Smooth muscle cell (in vitro differentiated cells): Measurements from ENCODE around the gene NCOA1. TPM values are rescaled to one million over a fixed set of nuclear protein-coding genes. Genes with fewer than 3 reads are reported as not detected.
A peak's percentile ranks its signal among the peaks of the same experiment; 100 is the strongest.

Experiments
- DNase-seq: peaks from one replicate; lab custom pipeline; 2025; ENCODE audit not compliant: unreplicated experiment; lab: John Stamatoyannopoulos, UW
- H2AFZ ChIP-seq: fragments of 200-600 bp; sonication (generic); 2 replicates; pipeline ENCODE4 v1.6.0; 2016; ENCODE audit warnings: antibody characterized with exemption, low read depth, mild to moderate bottlenecking
- H3F3A ChIP-seq: fragments of 200-600 bp; sonication (generic); 2 replicates; pipeline ENCODE4 v1.6.0; 2017; ENCODE audit warnings: antibody characterized with exemption, low read depth
- H3K27ac ChIP-seq: fragments of 200-600 bp; sonication (generic); 2 replicates; pipeline ENCODE4 v1.5.1; 2016; ENCODE audit warnings: low read depth, mild to moderate bottlenecking
- H3K27me3 ChIP-seq: fragments of 200-600 bp; sonication (generic); 2 replicates; pipeline ENCODE4 v1.6.1; 2016; ENCODE audit warnings: low read depth, mild to moderate bottlenecking
- H3K36me3 ChIP-seq: fragments of 200-600 bp; sonication (generic); 2 replicates; pipeline ENCODE4 v1.5.1; 2016; ENCODE audit warnings: low read depth
- H3K4me1 ChIP-seq: fragments of 200-600 bp; sonication (generic); 2 replicates; pipeline ENCODE4 v1.5.1; 2016; ENCODE audit warnings: low read depth
- H3K4me2 ChIP-seq: fragments of 200-600 bp; sonication (generic); 2 replicates; pipeline ENCODE4 v1.6.0; 2016; ENCODE audit warnings: mild to moderate bottlenecking
- H3K4me3 ChIP-seq: fragments of 200-600 bp; sonication (generic); 2 replicates; pipeline ENCODE4 v1.5.1; 2016; ENCODE audit warnings: mild to moderate bottlenecking
- H3K79me2 ChIP-seq: fragments of 200-600 bp; sonication (generic); 2 replicates; pipeline ENCODE4 v1.6.0; 2016; ENCODE audit warnings: low read depth, mild to moderate bottlenecking
- H3K9ac ChIP-seq: fragments of 200-600 bp; sonication (generic); 2 replicates; pipeline ENCODE4 v1.6.0; 2016; ENCODE audit warnings: low read depth
- H3K9me3 ChIP-seq: fragments of 200-600 bp; sonication (generic); replicated peaks from 2 replicates; pipeline ENCODE4 v1.5.1; 2016; ENCODE audit warnings: low read depth
- H4K20me1 ChIP-seq: fragments of 200-600 bp; sonication (generic); 2 replicates; pipeline ENCODE4 v1.6.0; 2016; ENCODE audit warnings: low read depth
- WGBS: methylation state at CpG from one replicate; pipeline ENCODE4 v1.1.7; 2016; ENCODE audit warnings: low lambda C conversion rate; 5-methylcytosine and 5-hydroxymethylcytosine counted together
- polyA plus RNA-seq: library from polyadenylated mRNA; unstranded; fragments of >200 nt; fragmentation: Nextera tagmentation; extraction: Ambion mirVana; gene quantifications from 2 replicates; pipeline ENCODE4 v1.2.1, GENCODE V29; 2016
- total RNA-seq: library from RNA; depleted of rRNA; stranded (reverse); fragments of >200 nt; gene quantifications from 2 replicates; pipeline ENCODE4 v1.2.3, GENCODE V29; 2014
- TF ChIP-seq, protein P1 (sequence below): fragments of 200-600 bp; sonication (generic); IDR thresholded peaks from 2 replicates; pipeline ENCODE4 v1.5.1; 2017; ENCODE audit warnings: borderline replicate concordance, mild to moderate bottlenecking, antibody characterized with exemption; ENCODE audit not compliant: insufficient read depth, poor library complexity, severe bottlenecking

The NCOA1 gene
- total and polyA plus RNA-seq, 2 experiments from 2014 or later: 8.5 to 21.0 TPM

DNA sequence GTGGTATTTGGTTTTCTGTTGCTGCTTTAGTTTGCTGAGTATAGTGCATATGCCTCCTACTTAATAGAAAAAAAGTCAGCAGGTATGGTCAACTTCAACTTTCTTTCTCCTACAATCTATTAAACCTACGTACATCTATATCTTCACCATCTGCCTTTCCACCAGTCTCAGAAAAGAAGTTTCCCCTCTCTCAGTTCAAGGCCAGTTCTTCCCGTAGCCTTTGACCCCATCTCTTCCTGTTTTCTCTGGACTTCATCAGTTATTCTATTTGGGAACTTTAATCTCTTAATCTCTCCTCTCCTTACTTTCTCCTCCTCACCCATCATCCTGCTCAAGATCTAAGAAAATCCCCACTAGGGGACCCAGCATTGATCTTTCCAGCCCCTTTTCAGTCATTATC is 296.5 kb downstream of the NCOA1 start:
- peaks cover 6% of the 10 kb centered on the region for H3K4me1 ChIP-seq
- DNase-seq: no peak
- no peaks in the 10 kb centered on the region for H4K20me1 ChIP-seq
- H3K36me3 ChIP-seq: no peaks in the 10 kb centered on the region
- WGBS: 92% methylated on average over 2 of the region's 2 CpGs
- H3K9ac ChIP-seq: no peak overlapping the region
- H3K79me2 ChIP-seq: no peaks in the 10 kb centered on the region
- no peaks in the 10 kb centered on the region for H3K9me3 ChIP-seq
- H3K27ac ChIP-seq: no peak overlapping the region
- peaks cover 3% of the 10 kb centered on the region for H3F3A ChIP-seq
- no peaks in the 10 kb centered on the region for H3K27me3 ChIP-seq
- TF ChIP-seq, protein P1, sequence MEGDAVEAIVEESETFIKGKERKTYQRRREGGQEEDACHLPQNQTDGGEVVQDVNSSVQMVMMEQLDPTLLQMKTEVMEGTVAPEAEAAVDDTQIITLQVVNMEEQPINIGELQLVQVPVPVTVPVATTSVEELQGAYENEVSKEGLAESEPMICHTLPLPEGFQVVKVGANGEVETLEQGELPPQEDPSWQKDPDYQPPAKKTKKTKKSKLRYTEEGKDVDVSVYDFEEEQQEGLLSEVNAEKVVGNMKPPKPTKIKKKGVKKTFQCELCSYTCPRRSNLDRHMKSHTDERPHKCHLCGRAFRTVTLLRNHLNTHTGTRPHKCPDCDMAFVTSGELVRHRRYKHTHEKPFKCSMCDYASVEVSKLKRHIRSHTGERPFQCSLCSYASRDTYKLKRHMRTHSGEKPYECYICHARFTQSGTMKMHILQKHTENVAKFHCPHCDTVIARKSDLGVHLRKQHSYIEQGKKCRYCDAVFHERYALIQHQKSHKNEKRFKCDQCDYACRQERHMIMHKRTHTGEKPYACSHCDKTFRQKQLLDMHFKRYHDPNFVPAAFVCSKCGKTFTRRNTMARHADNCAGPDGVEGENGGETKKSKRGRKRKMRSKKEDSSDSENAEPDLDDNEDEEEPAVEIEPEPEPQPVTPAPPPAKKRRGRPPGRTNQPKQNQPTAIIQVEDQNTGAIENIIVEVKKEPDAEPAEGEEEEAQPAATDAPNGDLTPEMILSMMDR: no peak
- no peak overlapping the region for H3K4me3 ChIP-seq
- H2AFZ ChIP-seq: no peak overlapping the region
- no peak overlapping the region for H3K4me2 ChIP-seq

DNA sequence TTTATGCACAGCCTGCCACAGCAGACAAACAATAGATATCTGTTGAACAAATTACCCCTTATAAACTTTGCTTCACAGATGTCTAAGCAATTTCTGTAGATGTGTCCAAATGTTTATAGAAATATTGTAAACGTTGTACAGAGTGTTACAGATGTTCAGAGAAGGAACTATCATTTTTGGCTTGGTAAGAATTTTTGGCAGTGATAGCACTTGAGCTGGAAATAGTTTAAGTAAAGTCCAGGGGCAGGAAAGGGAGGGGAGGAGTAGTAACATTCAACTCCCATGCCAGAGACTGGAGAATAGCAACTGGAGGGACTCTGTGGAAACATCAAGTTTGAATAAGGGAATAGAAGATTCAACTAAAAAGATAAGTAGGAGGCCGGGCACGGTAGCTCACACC is 297.8 kb downstream of the NCOA1 start:
- H3K9me3 ChIP-seq: no peaks in the 10 kb centered on the region
- no peaks in the 10 kb centered on the region for H4K20me1 ChIP-seq
- 96% methylated on average over 3 of the region's 3 CpGs for WGBS
- peaks cover 7% of the 10 kb centered on the region for H3K4me1 ChIP-seq
- H3K79me2 ChIP-seq: peaks cover under 1% of the 10 kb centered on the region
- no peak overlapping the region for H3K4me3 ChIP-seq
- no peak for DNase-seq
- H3F3A ChIP-seq: peaks cover 4% of the 10 kb centered on the region
- no peaks in the 10 kb centered on the region for H3K36me3 ChIP-seq
- no peak overlapping the region for H3K9ac ChIP-seq
- no peak overlapping the region for H3K4me2 ChIP-seq
- no peak overlapping the region for H3K27ac ChIP-seq
- no peaks in the 10 kb centered on the region for H3K27me3 ChIP-seq
- H2AFZ ChIP-seq: no peak overlapping the region
- TF ChIP-seq, protein P1: no peak

DNA sequence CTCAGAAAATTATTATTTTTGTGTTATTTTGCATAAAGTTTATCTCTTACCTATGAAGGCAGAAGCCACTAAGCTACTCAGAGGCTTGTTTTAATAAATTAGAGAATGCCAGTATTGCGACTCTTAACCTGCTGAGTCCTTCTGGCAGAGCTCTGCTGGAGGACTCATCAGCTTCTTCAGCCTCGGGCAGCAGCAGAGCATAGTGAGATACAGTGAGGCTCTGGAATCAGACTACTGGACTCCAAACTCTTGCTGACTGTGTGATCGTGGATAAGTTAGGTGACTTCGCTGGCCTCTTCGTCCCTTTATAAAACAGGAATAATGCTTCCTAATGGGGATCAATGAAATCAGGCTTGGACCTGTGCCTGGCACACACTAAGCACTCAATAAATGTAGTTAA is 300.4 kb downstream of the NCOA1 start:
- Histone ChIP-seq H3K4me2 (peak overlapping the region; percentile 91), H3K9ac (no peak overlapping the region), H3K4me1 (peaks cover 20% of the 10 kb centered on the region), H3K4me3 (no peak overlapping the region), H3K9me3 (no peaks in the 10 kb centered on the region), H4K20me1 (no peaks in the 10 kb centered on the region), H3K79me2 (peaks cover 27% of the 10 kb centered on the region), H3K36me3 (no peaks in the 10 kb centered on the region), H3K27me3 (no peaks in the 10 kb centered on the region), H2AFZ (no peak overlapping the region), H3F3A (peaks cover 4% of the 10 kb centered on the region), H3K27ac (no peak overlapping the region)
- DNase-seq: no peak
- 87% methylated on average over 5 of the region's 5 CpGs for WGBS
- TF ChIP-seq, protein P1: no peak

DNA sequence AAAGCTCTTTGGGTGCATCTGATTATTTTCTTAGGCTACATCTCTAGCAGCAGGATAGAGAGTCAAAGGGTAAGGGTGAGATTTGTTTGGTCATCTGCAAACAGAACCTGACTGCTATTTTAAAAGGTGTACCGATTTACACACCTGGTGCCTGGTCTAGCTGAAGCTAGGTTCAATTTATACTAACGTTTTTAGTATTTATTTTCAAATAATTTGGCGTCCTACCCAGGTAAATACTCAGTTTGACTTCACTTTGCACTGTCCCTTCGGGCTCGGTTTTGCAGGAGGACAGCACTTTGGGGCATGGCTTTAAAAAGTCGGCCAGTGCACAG is 301.5 kb downstream of the NCOA1 start:
- Histone ChIP-seq H3K9me3 (no peaks in the 10 kb centered on the region), H3K9ac (peak overlapping the region; percentile 95), H3K27me3 (no peaks in the 10 kb centered on the region), H4K20me1 (no peaks in the 10 kb centered on the region), H3K36me3 (no peaks in the 10 kb centered on the region), H3K4me3 (peak overlapping the region; percentile 82), H3K4me2 (peak overlapping the region; percentile 91), H2AFZ (peak overlapping the region; percentile 93), H3K4me1 (peaks cover 20% of the 10 kb centered on the region), H3F3A (peaks cover 4% of the 10 kb centered on the region), H3K27ac (peak overlapping the region; percentile 96), H3K79me2 (peaks cover 38% of the 10 kb centered on the region)
- 6% methylated on average over 6 of the region's 6 CpGs for WGBS
- DNase-seq: no peak
- TF ChIP-seq, protein P1: no peak
